Breast epithelium (tissue), 3 donors: ENCODE data around the gene SEPTIN5.

ENCODE experiments used
- CTCF ChIP-seq, 3 donors: fragments of 450-650 bp; IDR thresholded peaks; one replicate each; pipeline ENCODE4 v1.5.1; 2016 to 2017; ENCODE audit warnings: antibody characterized with exemption in 3 of 3, mild to moderate bottlenecking in 3 of 3, moderate library complexity in 3 of 3
- POLR2A ChIP-seq: fragments of 450-650 bp; IDR thresholded peaks from one replicate; pipeline ENCODE4 v1.6.1; 2016; ENCODE audit warnings: antibody characterized with exemption, mild to moderate bottlenecking, moderate library complexity

DNA sequence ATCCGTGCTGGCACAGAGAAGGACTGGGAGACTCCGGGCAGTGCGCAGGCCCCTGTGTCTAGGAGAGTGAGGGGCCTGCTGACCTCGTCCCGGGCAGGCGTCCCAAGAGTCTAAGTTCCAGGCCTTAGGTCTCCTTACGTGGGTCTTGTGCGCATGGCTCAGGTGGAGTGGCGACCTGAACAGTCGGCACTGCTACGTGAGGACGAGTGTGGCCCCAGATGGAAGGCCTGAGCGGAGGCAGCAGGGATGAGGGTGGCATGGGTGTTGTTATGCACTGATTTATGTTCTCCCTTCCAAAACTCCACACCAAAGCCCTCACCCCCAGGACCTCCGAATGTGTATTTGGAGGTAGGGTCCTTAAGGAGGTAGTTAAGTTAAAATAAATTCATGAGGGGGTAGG, 20.7 kb upstream of the SEPTIN5 start:
- TF ChIP-seq CTCF (IDR thresholded peaks at IDR 0.05) (no peak), POLR2A (no peak)
